GM12878 (cell line): ENCODE results near the gene ZNF132. TPM values are rescaled to one million over a fixed set of nuclear protein-coding genes. Genes with fewer than 3 reads are reported as not detected.

Experiments used
- BHLHE40 ChIP-seq, 2 experiments: fragments of 450-650 bp in 1 of 2; IDR thresholded peaks; 2 replicates each; pipeline ENCODE4 v1.6.1; 2011 to 2017; ENCODE audit warnings: low read depth in 2 of 2, borderline replicate concordance in 1 of 2, improper control_type of control experiment in 1 of 2, low read length in 1 of 2, mild to moderate bottlenecking in 1 of 2
- CHD2 ChIP-seq: IDR thresholded peaks from 2 replicates; pipeline ENCODE4 v1.6.1; 2011; ENCODE audit warnings: low read depth, low read length, improper control_type of control experiment, borderline replicate concordance
- DPF2 ChIP-seq: fragments of 450-650 bp; IDR thresholded peaks from 2 replicates; pipeline ENCODE4 v1.6.1; 2017; ENCODE audit warnings: mild to moderate bottlenecking
- EED ChIP-seq: sonication (generic); IDR thresholded peaks from 2 replicates; pipeline ENCODE4 v1.6.1; 2016; ENCODE audit warnings: antibody characterized with exemption, low read depth
- ETV6 ChIP-seq, 2 experiments: fragments of 450-650 bp in 1 of 2; IDR thresholded peaks in 1 of 2; conservative IDR thresholded peaks in 1 of 2; 2 replicates each; pipeline ENCODE4 v1.6.1; 2014; ENCODE audit warnings: antibody characterized with exemption in 1 of 2, borderline replicate concordance in 1 of 2, low read depth in 1 of 2, mild to moderate bottlenecking in 1 of 2, moderate library complexity in 1 of 2
- MAX ChIP-seq: IDR thresholded peaks from 2 replicates; pipeline ENCODE4 v1.6.1; 2012; ENCODE audit warnings: low read depth, low read length, improper control_type of control experiment
- MTA3 ChIP-seq: IDR thresholded peaks from 2 replicates; pipeline ENCODE4 v1.6.1; 2012; ENCODE audit warnings: low read length, inconsistent platforms, borderline replicate concordance
- PAX8 ChIP-seq: fragments of 450-650 bp; IDR thresholded peaks from 2 replicates; pipeline ENCODE4 v1.6.1; 2017; ENCODE audit warnings: mild to moderate bottlenecking, moderate library complexity
- RELA ChIP-seq: fragments of 450-650 bp; IDR thresholded peaks from 2 replicates; pipeline ENCODE4 v1.8.0; 2014; ENCODE audit warnings: borderline replicate concordance; ENCODE audit not compliant: partially characterized antibody
- SP1 ChIP-seq: IDR thresholded peaks from one replicate; pipeline ENCODE4 v1.6.1; 2011; ENCODE audit warnings: low read depth, low read length
- TARDBP ChIP-seq: IDR thresholded peaks from 2 replicates; pipeline ENCODE4 v1.6.1; 2016; ENCODE audit warnings: borderline replicate concordance
- TCF3 ChIP-seq: IDR thresholded peaks from 2 replicates; pipeline ENCODE4 v1.6.1; 2012; ENCODE audit warnings: low read depth, mild to moderate bottlenecking, low read length, borderline replicate concordance; ENCODE audit not compliant: insufficient read depth
- ZNF622 ChIP-seq: fragments of 450-650 bp; IDR thresholded peaks from 2 replicates; pipeline ENCODE4 v1.6.1; 2017; ENCODE audit warnings: mild to moderate bottlenecking, inconsistent platforms
- polyA plus RNA-seq, 11 experiments: library from polyadenylated mRNA; depleted of rRNA in 4 of 11; unstranded in 6 of 11; stranded (reverse) in 5 of 11; fragments of >200 nt; fragmentation: Nextera tagmentation in 4 of 11; fragmentation: Illumina TruSeq in 1 of 11; extraction: Ambion mirVana in 4 of 11; extraction: Trizol in 1 of 11; gene quantifications; 1 replicate in 1 of 11; 2 replicates in 10 of 11; pipeline versions ENCODE4 v1.2.1 to v1.2.3, GENCODE V29; 2011 to 2016; ENCODE audit warnings: inconsistent platforms in 2 of 11, missing spikeins in 2 of 11, low read depth in 1 of 11
- total RNA-seq, 4 experiments: library from RNA; depleted of rRNA in 3 of 4; stranded (reverse); fragments of >200 nt in 3 of 4; fragmentation: Illumina TruSeq in 1 of 4; extraction: Trizol in 1 of 4; gene quantifications; 2 replicates each; pipeline versions ENCODE4 v1.2.1 to v1.2.3, GENCODE V29; 2013 to 2021
- TF ChIP-seq, protein P1 (sequence below): fragments of 450-650 bp; IDR thresholded peaks from 2 replicates; pipeline ENCODE4 v1.6.1; 2016; ENCODE audit warnings: mild to moderate bottlenecking, moderate library complexity, borderline replicate concordance
- TF ChIP-seq, protein P2 (sequence below): fragments of 450-650 bp; IDR thresholded peaks from 2 replicates; pipeline ENCODE4 v1.6.1; 2016; ENCODE audit warnings: mild to moderate bottlenecking
- TF ChIP-seq, protein P3 (sequence below): fragments of 450-650 bp; IDR thresholded peaks from 2 replicates; pipeline ENCODE4 v1.6.1; 2017; ENCODE audit warnings: mild to moderate bottlenecking, moderate library complexity
- TF ChIP-seq, protein P4 (sequence below): IDR thresholded peaks from 2 replicates; pipeline ENCODE4 v1.6.1; 2011; ENCODE audit warnings: low read depth, mild to moderate bottlenecking, low read length, moderate library complexity, borderline replicate concordance; ENCODE audit errors: extremely low read depth

Gene ZNF132
- total and polyA plus RNA-seq, 10 of the 15 experiments (the other 5 are each of a cell fraction or from before 2014, with no cell fraction given), result 0.56 to 4.0 (median 2.3) TPM

DNA sequence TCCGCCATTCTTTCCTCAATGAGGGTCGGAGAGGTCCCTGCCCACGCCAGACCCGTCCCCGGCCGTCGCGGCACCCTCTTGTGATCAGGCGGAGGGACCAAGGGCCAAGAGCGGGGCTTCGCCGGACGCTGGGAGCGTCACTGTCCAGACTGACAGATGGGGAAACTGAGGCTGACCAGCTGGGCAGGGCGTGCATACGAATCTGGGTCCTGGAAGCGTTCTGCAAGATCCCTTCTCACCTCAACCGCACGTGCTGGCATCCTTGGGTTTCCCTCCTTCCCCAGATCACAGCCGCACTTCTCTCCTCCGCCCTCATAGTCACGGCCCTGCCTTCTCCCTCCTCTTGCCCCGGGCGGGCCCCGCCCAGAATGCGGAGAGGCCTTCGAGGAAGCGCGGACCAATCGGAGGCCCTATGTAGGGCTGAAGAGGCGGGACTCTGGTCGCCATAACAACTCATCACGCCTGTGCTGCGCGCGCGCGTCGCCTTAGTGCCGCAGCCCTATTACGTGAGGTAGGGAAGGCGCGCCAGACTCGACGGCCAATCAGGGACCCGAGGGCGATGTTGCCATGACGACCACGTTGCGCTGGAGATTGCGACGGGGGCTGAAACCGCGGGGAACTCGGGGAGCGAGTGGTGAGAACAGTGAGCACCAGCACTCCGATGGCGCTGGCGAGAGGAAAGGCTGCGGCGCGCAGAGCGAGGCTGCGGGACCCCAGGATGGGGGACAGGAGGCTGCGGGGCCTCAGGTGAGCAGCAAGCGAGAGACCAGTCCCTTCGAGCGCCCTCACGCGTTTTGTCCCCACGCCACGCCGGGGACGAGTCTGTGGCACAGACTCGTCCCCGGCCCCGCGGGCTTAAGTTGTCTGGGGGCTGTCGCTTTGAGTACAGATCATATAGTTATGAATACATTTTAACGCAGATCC lies 38.8 kb downstream of the ZNF132 start (continued):
- TF ChIP-seq, protein P1, sequence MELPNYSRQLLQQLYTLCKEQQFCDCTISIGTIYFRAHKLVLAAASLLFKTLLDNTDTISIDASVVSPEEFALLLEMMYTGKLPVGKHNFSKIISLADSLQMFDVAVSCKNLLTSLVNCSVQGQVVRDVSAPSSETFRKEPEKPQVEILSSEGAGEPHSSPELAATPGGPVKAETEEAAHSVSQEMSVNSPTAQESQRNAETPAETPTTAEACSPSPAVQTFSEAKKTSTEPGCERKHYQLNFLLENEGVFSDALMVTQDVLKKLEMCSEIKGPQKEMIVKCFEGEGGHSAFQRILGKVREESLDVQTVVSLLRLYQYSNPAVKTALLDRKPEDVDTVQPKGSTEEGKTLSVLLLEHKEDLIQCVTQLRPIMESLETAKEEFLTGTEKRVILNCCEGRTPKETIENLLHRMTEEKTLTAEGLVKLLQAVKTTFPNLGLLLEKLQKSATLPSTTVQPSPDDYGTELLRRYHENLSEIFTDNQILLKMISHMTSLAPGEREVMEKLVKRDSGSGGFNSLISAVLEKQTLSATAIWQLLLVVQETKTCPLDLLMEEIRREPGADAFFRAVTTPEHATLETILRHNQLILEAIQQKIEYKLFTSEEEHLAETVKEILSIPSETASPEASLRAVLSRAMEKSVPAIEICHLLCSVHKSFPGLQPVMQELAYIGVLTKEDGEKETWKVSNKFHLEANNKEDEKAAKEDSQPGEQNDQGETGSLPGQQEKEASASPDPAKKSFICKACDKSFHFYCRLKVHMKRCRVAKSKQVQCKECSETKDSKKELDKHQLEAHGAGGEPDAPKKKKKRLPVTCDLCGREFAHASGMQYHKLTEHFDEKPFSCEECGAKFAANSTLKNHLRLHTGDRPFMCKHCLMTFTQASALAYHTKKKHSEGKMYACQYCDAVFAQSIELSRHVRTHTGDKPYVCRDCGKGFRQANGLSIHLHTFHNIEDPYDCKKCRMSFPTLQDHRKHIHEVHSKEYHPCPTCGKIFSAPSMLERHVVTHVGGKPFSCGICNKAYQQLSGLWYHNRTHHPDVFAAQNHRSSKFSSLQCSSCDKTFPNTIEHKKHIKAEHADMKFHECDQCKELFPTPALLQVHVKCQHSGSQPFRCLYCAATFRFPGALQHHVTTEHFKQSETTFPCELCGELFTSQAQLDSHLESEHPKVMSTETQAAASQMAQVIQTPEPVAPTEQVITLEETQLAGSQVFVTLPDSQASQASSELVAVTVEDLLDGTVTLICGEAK, result peak; percentile 84
- TF ChIP-seq MTA3 (no peak), ZNF622 (no peak), DPF2 (no peak), CHD2 (peak; percentile 86), MAX (no peak; the same call in 1 of the 2 replicates), SP1 (peak; percentile 82), PAX8 (no peak), TCF3 (no peak), TARDBP (no peak), EED (no peak), BHLHE40 (IDR thresholded peaks at IDR 0.05; ENCODE audit: borderline replicate concordance in 1 of 2, low read depth in 2 of 2, low read length in 1 of 2) (peak; percentile 71 to 89; a peak in 3 of 4 replicates), ETV6 (conservative IDR thresholded peaks at IDR 0.05 in 1 of 2, IDR thresholded peaks at IDR 0.05 in 1 of 2; ENCODE audit: borderline replicate concordance in 1 of 2, low read depth in 1 of 2) (no peak), RELA (peak; percentile 74)
- TF ChIP-seq, protein P2, sequence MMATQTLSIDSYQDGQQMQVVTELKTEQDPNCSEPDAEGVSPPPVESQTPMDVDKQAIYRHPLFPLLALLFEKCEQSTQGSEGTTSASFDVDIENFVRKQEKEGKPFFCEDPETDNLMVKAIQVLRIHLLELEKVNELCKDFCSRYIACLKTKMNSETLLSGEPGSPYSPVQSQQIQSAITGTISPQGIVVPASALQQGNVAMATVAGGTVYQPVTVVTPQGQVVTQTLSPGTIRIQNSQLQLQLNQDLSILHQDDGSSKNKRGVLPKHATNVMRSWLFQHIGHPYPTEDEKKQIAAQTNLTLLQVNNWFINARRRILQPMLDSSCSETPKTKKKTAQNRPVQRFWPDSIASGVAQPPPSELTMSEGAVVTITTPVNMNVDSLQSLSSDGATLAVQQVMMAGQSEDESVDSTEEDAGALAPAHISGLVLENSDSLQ, result peak; percentile 73
- TF ChIP-seq, protein P3, sequence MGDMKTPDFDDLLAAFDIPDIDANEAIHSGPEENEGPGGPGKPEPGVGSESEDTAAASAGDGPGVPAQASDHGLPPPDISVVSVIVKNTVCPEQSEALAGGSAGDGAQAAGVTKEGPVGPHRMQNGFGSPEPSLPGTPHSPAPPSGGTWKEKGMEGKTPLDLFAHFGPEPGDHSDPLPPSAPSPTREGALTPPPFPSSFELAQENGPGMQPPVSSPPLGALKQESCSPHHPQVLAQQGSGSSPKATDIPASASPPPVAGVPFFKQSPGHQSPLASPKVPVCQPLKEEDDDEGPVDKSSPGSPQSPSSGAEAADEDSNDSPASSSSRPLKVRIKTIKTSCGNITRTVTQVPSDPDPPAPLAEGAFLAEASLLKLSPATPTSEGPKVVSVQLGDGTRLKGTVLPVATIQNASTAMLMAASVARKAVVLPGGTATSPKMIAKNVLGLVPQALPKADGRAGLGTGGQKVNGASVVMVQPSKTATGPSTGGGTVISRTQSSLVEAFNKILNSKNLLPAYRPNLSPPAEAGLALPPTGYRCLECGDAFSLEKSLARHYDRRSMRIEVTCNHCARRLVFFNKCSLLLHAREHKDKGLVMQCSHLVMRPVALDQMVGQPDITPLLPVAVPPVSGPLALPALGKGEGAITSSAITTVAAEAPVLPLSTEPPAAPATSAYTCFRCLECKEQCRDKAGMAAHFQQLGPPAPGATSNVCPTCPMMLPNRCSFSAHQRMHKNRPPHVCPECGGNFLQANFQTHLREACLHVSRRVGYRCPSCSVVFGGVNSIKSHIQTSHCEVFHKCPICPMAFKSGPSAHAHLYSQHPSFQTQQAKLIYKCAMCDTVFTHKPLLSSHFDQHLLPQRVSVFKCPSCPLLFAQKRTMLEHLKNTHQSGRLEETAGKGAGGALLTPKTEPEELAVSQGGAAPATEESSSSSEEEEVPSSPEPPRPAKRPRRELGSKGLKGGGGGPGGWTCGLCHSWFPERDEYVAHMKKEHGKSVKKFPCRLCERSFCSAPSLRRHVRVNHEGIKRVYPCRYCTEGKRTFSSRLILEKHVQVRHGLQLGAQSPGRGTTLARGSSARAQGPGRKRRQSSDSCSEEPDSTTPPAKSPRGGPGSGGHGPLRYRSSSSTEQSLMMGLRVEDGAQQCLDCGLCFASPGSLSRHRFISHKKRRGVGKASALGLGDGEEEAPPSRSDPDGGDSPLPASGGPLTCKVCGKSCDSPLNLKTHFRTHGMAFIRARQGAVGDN, result 0 out of 2 replicates have a peak, but pooled peaks have one; percentile 24
- TF ChIP-seq, protein P4, sequence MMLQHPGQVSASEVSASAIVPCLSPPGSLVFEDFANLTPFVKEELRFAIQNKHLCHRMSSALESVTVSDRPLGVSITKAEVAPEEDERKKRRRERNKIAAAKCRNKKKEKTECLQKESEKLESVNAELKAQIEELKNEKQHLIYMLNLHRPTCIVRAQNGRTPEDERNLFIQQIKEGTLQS, result no peak
